ENCODE data around the gene U2AF1. TPM values are rescaled to one million over a fixed set of nuclear protein-coding genes. Genes with fewer than 3 reads are reported as not detected.
"Not testable (repeated sequence)": the region's sequence is repeated elsewhere in the genome, so short reads cannot be mapped to it uniquely, and the experiment has no call there.

U2AF1 gene
- total RNA-seq (2022) (37.9 and 38.0 TPM in 2 replicates), Bru-seq, nascent RNA (percentile 85 among the genes with signal in this experiment), BruChase-seq, experiment 1, labeled RNA remaining after a 6-hour chase (percentile 62 among the genes with signal in this experiment), BruChase-seq, experiment 2, labeled RNA remaining after a 2-hour chase (percentile 80 among the genes with signal in this experiment)
- long read RNA-seq, transcript U2AF1-201 (8 exons, 962 nt): major isoform, 16 of 30 reads
- long read RNA-seq, partial matches to known transcripts: 1 of 30 reads
- long read RNA-seq, other reads (novel, unspliced or antisense): 7 of 30 reads

DNA sequence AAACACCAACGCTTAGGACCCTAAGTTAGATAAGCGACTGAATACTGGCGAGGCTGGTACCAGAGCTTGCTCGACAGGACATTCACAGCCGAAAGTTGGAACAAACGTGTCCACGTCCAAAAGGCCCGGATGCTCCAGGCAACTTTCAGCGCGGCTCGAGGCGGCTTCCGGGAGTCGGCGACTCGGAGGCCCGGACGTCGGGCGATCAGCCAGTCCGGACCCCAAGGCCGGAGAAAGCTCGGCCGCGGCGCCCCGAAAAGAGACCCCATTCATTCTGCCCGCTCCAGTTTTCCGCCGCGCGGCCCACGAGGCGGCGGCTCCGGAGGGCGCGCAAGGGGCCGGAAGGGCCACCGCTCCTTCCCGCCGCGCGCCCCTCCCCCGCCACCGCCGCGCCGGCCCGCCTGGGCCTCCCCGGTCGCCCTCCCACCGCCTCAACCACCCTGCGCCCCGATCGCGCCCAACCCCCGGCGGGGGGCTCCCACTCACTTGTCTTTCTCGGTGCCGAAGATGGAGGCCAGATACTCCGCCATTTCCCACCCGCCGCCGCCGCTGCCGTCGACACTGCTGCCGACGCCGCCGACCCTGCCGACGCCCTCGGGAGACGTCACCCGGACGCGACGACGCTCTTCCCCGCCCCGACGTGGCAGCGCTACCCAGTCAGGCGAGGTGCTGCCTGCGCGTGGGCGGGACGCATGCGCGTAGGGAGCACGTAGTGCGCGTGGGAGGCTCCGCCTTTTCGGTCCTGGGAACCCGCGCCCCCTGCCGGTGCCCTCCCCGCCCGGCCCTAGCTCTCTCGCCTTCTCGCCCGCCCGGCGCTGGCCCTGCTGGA is at the start of gene U2AF1:
Gene U2AF1, minus strand, starts transcription at position 606 of the 829 bp plus-strand sequence. Its CDS starts 76 bp downstream, at position 530.
- not testable (repeated sequence) for H3K27me3 Mint-ChIP-seq (ENCODE audit: insufficient read depth, unreplicated experiment)
- peak; percentile 1 for DNase-seq (ENCODE audit: unreplicated experiment)

DNA sequence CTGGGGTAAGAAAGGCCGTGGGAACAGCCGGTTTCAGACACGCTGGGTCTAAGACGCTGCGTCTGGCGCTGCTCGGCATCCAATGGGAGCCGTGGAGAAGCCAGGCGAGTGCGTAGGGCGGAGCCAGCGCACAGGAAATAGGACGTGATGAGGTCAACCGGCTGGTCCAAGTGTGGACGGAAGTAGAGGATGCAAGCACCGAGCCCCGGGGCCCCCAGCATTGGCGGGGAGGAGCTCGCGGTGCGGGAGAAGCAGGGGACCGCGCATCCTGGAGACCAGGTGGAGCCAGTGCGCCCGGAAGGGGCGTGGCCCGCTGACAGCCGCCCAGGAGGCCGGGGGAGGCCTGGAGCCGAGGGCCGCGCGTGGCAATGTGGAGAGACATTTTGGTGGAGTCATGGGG is 46.2 kb upstream of the U2AF1 start:
- H3K27me3 Mint-ChIP-seq (ENCODE audit: insufficient read depth, unreplicated experiment); H3K27ac Mint-ChIP-seq (ENCODE audit: low read depth, unreplicated experiment); H3K36me3 Mint-ChIP-seq (ENCODE audit: insufficient read depth, unreplicated experiment); H3K4me3 Mint-ChIP-seq (ENCODE audit: unreplicated experiment); CTCF ChIA-PET; POLR2A ChIA-PET; DNase-seq (ENCODE audit: unreplicated experiment); intact Hi-C loops (cut with micrococcal nuclease); BruUV-seq (replicated peaks); H3K4me1 Mint-ChIP-seq (ENCODE audit: insufficient read depth, unreplicated experiment); H3K9me3 Mint-ChIP-seq (ENCODE audit: unreplicated experiment): not testable (repeated sequence)

More for the DNA sequence above, at the start of gene U2AF1:
- H3K27ac Mint-ChIP-seq (ENCODE audit: low read depth, unreplicated experiment); H3K4me1 Mint-ChIP-seq (ENCODE audit: insufficient read depth, unreplicated experiment); H3K9me3 Mint-ChIP-seq (ENCODE audit: unreplicated experiment); H3K36me3 Mint-ChIP-seq (ENCODE audit: insufficient read depth, unreplicated experiment); intact Hi-C loops (cut with micrococcal nuclease); POLR2A ChIA-PET; CTCF ChIA-PET: not testable (repeated sequence)
- H3K4me3 Mint-ChIP-seq (ENCODE audit: unreplicated experiment): peak within 1 kb of the TSS; percentile 35
- BruUV-seq (replicated peaks): TSS peak; percentile 66

GRCh38 chr21:43149344-43149743 is 42.0 kb upstream of the U2AF1 start:
- H3K27ac Mint-ChIP-seq (ENCODE audit: low read depth, unreplicated experiment); POLR2A ChIA-PET; DNase-seq (ENCODE audit: unreplicated experiment); BruUV-seq (replicated peaks); CTCF ChIA-PET; H3K27me3 Mint-ChIP-seq (ENCODE audit: insufficient read depth, unreplicated experiment); H3K4me3 Mint-ChIP-seq (ENCODE audit: unreplicated experiment); H3K9me3 Mint-ChIP-seq (ENCODE audit: unreplicated experiment); H3K4me1 Mint-ChIP-seq (ENCODE audit: insufficient read depth, unreplicated experiment); intact Hi-C loops (cut with micrococcal nuclease); H3K36me3 Mint-ChIP-seq (ENCODE audit: insufficient read depth, unreplicated experiment): not testable (repeated sequence)

DNA sequence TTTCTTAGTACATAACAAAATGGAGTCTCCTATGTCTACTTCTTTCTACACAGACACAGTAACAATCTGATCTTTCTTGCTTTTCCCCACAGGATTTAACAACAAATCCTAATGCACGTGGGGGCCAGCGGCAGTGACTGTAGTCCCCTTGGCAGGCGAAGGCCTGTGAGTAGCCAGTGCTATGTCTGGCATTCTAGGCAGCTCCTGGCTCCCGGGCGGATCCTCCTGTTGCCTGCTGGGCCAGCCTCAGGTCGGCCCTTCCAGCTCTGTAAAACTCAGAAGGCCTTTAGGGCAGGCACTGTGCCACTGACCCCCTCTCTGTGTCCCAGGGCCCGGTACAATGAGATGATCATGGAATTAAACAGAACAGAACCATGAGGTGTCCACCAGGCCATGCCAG is 40.6 kb upstream of the U2AF1 start:
- intact Hi-C loops (cut with micrococcal nuclease); H3K27ac Mint-ChIP-seq (ENCODE audit: low read depth, unreplicated experiment); POLR2A ChIA-PET; DNase-seq (ENCODE audit: unreplicated experiment); H3K27me3 Mint-ChIP-seq (ENCODE audit: insufficient read depth, unreplicated experiment); H3K4me1 Mint-ChIP-seq (ENCODE audit: insufficient read depth, unreplicated experiment); CTCF ChIA-PET; H3K9me3 Mint-ChIP-seq (ENCODE audit: unreplicated experiment); BruUV-seq (replicated peaks); H3K4me3 Mint-ChIP-seq (ENCODE audit: unreplicated experiment); H3K36me3 Mint-ChIP-seq (ENCODE audit: insufficient read depth, unreplicated experiment): not testable (repeated sequence)

DNA sequence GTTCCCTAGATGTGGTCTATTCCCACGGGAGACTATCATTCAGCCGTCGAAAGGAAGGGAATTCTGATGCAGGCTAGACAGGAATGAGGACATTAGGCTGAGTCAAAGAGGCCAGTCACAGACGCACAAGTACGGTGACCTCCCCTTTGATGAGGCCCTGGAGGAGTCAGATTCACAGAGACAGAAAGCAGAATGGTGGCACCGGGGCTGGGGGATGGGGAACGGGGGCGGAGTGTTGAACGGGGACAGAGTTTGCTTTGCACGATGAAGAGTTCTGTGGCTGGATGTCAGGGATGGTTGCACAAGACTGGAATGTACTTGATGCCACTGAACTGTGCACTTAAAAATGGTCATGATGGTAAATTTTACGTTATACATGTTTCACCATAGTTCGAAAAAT is 39.3 kb upstream of the U2AF1 start:
- BruUV-seq (replicated peaks); H3K27ac Mint-ChIP-seq (ENCODE audit: low read depth, unreplicated experiment); CTCF ChIA-PET; H3K4me3 Mint-ChIP-seq (ENCODE audit: unreplicated experiment); DNase-seq (ENCODE audit: unreplicated experiment); POLR2A ChIA-PET; H3K9me3 Mint-ChIP-seq (ENCODE audit: unreplicated experiment); H3K36me3 Mint-ChIP-seq (ENCODE audit: insufficient read depth, unreplicated experiment); H3K27me3 Mint-ChIP-seq (ENCODE audit: insufficient read depth, unreplicated experiment); H3K4me1 Mint-ChIP-seq (ENCODE audit: insufficient read depth, unreplicated experiment); intact Hi-C loops (cut with micrococcal nuclease): not testable (repeated sequence)

DNA sequence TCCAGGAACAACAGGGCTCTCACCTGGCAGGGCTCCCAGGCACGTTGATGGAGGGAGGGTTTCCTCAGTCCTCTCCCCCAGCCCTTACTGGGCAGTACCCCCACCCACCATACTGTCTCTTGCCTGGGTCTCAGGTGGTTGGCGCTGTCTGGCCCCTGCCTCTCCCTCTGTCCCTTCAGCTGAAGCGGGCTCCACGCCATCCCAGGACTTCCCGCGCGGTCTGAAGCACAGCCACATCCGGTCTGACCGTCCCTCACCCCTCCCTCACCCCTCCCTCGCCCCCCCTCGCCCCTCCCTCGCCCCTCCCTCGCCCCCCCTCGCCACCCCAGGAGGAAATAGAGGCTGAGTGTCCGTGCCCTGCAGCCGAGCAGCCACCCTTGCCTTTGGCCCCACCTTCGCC is 34.0 kb upstream of the U2AF1 start:
- POLR2A ChIA-PET; CTCF ChIA-PET; H3K36me3 Mint-ChIP-seq (ENCODE audit: insufficient read depth, unreplicated experiment); H3K27ac Mint-ChIP-seq (ENCODE audit: low read depth, unreplicated experiment); intact Hi-C loops (cut with micrococcal nuclease); DNase-seq (ENCODE audit: unreplicated experiment); BruUV-seq (replicated peaks); H3K9me3 Mint-ChIP-seq (ENCODE audit: unreplicated experiment); H3K4me3 Mint-ChIP-seq (ENCODE audit: unreplicated experiment); H3K4me1 Mint-ChIP-seq (ENCODE audit: insufficient read depth, unreplicated experiment); H3K27me3 Mint-ChIP-seq (ENCODE audit: insufficient read depth, unreplicated experiment): not testable (repeated sequence)

- DNase-seq (ENCODE audit: unreplicated experiment); CTCF ChIA-PET; H3K27ac Mint-ChIP-seq (ENCODE audit: low read depth, unreplicated experiment); H3K27me3 Mint-ChIP-seq (ENCODE audit: insufficient read depth, unreplicated experiment); H3K36me3 Mint-ChIP-seq (ENCODE audit: insufficient read depth, unreplicated experiment); BruUV-seq (replicated peaks); H3K4me3 Mint-ChIP-seq (ENCODE audit: unreplicated experiment); POLR2A ChIA-PET; H3K4me1 Mint-ChIP-seq (ENCODE audit: insufficient read depth, unreplicated experiment); H3K9me3 Mint-ChIP-seq (ENCODE audit: unreplicated experiment); intact Hi-C loops (cut with micrococcal nuclease): not testable (repeated sequence)
Measured at GRCh38 chr21:43138944-43139343, 31.6 kb upstream of the U2AF1 start.

DNA sequence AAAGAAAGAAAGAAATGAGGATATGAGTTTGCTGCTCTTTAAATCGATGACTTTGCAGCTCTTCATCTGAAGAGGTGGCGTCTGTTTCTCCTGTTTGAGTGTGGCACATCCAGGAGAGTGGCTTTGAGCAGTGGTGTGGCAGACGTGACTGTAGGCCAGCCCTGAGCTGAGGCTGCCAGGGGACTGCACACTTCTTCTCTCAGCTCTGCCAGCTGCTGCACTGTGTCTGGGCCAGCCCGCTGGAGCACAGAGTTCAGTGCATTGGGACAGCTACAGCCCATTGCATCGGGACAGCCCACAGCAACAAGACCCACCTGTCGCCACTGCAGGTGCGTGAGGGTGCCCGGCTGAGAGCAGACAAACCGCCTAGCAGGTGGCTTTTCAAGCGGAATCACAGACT is 27.1 kb upstream of the U2AF1 start:
- H3K9me3 Mint-ChIP-seq (ENCODE audit: unreplicated experiment); intact Hi-C loops (cut with micrococcal nuclease); DNase-seq (ENCODE audit: unreplicated experiment); BruUV-seq (replicated peaks); H3K4me3 Mint-ChIP-seq (ENCODE audit: unreplicated experiment); CTCF ChIA-PET; H3K4me1 Mint-ChIP-seq (ENCODE audit: insufficient read depth, unreplicated experiment); H3K27me3 Mint-ChIP-seq (ENCODE audit: insufficient read depth, unreplicated experiment); H3K27ac Mint-ChIP-seq (ENCODE audit: low read depth, unreplicated experiment); POLR2A ChIA-PET; H3K36me3 Mint-ChIP-seq (ENCODE audit: insufficient read depth, unreplicated experiment): not testable (repeated sequence)

GRCh38 chr21:43130094-43130493 is 22.7 kb upstream of the U2AF1 start:
- H3K36me3 Mint-ChIP-seq (ENCODE audit: insufficient read depth, unreplicated experiment); intact Hi-C loops (cut with micrococcal nuclease); H3K27me3 Mint-ChIP-seq (ENCODE audit: insufficient read depth, unreplicated experiment); H3K4me3 Mint-ChIP-seq (ENCODE audit: unreplicated experiment); H3K9me3 Mint-ChIP-seq (ENCODE audit: unreplicated experiment); POLR2A ChIA-PET; H3K4me1 Mint-ChIP-seq (ENCODE audit: insufficient read depth, unreplicated experiment); CTCF ChIA-PET; DNase-seq (ENCODE audit: unreplicated experiment); H3K27ac Mint-ChIP-seq (ENCODE audit: low read depth, unreplicated experiment); BruUV-seq (replicated peaks): not testable (repeated sequence)
